Left kidney (tissue), 2 donors: ENCODE measurements around the gene AZU1. TPM values are rescaled to one million over a fixed set of nuclear protein-coding genes. Genes with fewer than 3 reads are reported as not detected.
"Not testable (repeated sequence)": the region's sequence is repeated elsewhere in the genome, so short reads cannot be mapped to it uniquely, and the experiment has no call there.

Experiments
- DNase-seq: peaks from one replicate; pipeline ENCODE4 v3.0.0-alpha.2; 2013
- polyA plus RNA-seq: library from polyadenylated mRNA; unstranded; fragments of 120-200 nt; gene quantifications from one replicate; pipeline ENCODE4 v1.2.1, GENCODE V29; 2013; ENCODE audit not compliant: insufficient read length

The AZU1 gene
- polyA plus RNA-seq, 1 donor, result 0.81 TPM

GRCh38 chr19:810883-811489 lies 16.7 kb upstream of the AZU1 start:
- DNase-seq, result no peak

GRCh38 chr19:811506-812048 lies 16.1 kb upstream of the AZU1 start:
- DNase-seq, result no peak

GRCh38 chr19:812049-812746 lies 15.4 kb upstream of the AZU1 start:
- DNase-seq, result no peak

- no peak for DNase-seq
Observed at GRCh38 chr19:812747-813218, 14.9 kb upstream of the AZU1 start.

GRCh38 chr19:813219-814151 lies 14.2 kb upstream of the AZU1 start:
- DNase-seq, result no peak

- no peak for DNase-seq
Observed at GRCh38 chr19:814152-815078, 13.2 kb upstream of the AZU1 start.

GRCh38 chr19:815079-815774 lies 12.4 kb upstream of the AZU1 start:
- DNase-seq, result no peak

GRCh38 chr19:815775-816499 lies 11.7 kb upstream of the AZU1 start:
- DNase-seq, result no peak

- DNase-seq, result no peak
Observed at GRCh38 chr19:816500-816857, 11.2 kb upstream of the AZU1 start.

- not testable (repeated sequence) for DNase-seq
Observed at GRCh38 chr19:820212-820611, 7.4 kb upstream of the AZU1 start.

GRCh38 chr19:821231-821824 lies 6.3 kb upstream of the AZU1 start:
- DNase-seq, result no peak

GRCh38 chr19:821825-822503 lies 5.7 kb upstream of the AZU1 start, which contains the start of gene PLPPR3:
Gene PLPPR3 (minus strand): TSS chr19:821955. CDS start chr19:821559, 396 bp downstream.
- DNase-seq, result no peak

- no peak for DNase-seq
Observed at GRCh38 chr19:823565-824121, 4.0 kb upstream of the AZU1 start.

GRCh38 chr19:824885-825284 lies 2.8 kb upstream of the AZU1 start:
- DNase-seq, result no peak

- DNase-seq, result no peak
Observed at GRCh38 chr19:825897-826644, 1.6 kb upstream of the AZU1 start.

GRCh38 chr19:827314-827709 lies 325 bp upstream of the AZU1 start:
- no peak for DNase-seq

GRCh38 chr19:829129-829758 lies 1.6 kb downstream of the AZU1 start:
- DNase-seq, result no peak
